ENCODE results near the gene IFT74.

The IFT74 gene

GRCh38 chr9:26955921-26956859 is at the start of gene IFT74:
TSS of gene IFT74 (plus strand) at chr9:26956412. CDS start at chr9:26961968, 5,556 bp downstream.
- peak; percentile 31 for DNase-seq

DNA sequence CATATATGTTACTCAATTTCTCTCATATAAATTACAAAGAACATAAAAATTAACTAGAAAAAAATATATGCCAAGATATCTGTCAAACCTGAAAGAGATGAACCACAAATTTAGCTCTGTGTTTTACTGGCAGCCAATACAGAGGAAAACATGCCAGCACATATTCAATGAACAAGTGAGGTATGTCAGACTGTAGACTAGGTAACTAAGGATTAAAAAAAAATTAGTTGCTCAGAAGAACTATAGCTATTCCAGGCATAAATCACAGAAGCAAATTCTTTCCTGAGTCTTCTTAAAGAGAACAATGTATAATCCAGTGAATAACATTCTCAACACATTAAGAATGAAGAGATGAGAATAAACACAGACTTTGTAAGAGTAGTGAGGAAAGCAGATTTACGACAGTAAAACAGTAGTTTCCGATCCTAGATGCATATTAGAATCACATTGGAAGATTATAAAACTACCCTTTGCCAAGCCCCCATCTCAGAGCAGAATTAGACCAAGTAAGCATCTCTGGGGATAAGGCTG is 43.0 kb upstream of the IFT74 start:
- no peak for DNase-seq

GRCh38 chr9:26919698-26920097 is 36.5 kb upstream of the IFT74 start:
- DNase-seq = no peak

GRCh38 chr9:26925609-26926008 is 30.6 kb upstream of the IFT74 start:
- no peak for DNase-seq

DNA sequence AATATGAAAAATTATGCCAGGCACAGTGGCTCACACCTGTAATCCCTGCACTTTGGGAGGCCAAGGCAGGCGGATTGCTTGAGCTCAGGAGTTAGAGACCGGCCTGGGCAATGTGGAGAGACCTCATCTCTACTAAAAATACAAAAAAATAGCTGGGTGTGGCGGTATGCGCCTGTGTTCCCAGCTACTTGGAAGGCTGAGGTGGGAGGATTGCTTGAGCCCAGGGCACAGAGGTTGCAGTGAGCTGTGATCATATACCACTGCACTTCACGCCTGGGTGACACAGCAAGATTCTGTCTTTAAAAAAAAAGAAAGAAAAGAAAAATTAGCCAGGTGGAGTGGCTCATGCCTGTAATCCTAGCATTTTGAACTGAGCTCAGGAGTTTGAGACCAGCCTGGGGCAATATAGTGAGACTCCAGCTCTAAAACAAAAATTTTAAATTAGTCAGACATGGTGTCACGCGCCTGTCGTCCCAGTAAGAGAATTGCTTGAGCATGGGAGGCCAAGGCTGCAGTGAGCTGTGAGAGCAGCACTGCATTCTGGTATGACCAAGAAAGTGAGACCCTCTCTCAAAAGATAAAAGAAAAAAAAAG is 27.2 kb upstream of the IFT74 start:
- DNase-seq = no peak

DNA sequence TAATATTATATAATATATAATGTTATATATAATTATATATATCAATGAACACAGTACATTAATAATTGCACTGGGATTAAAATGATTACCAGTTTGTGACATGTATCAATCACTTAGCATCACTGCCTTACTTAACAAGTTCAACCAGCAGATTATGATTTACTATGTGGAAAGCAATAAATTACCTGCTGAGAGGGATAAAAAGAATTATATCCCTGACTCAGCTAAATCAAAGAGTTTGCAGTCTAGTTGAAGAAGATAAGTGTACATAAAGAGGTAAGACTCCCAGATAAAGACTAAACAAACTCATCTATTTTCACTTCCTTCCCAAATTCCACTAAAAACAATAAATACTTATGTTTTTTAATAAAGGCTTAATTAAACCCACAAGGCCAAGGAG is 20.4 kb upstream of the IFT74 start:
- no peak for DNase-seq

DNA sequence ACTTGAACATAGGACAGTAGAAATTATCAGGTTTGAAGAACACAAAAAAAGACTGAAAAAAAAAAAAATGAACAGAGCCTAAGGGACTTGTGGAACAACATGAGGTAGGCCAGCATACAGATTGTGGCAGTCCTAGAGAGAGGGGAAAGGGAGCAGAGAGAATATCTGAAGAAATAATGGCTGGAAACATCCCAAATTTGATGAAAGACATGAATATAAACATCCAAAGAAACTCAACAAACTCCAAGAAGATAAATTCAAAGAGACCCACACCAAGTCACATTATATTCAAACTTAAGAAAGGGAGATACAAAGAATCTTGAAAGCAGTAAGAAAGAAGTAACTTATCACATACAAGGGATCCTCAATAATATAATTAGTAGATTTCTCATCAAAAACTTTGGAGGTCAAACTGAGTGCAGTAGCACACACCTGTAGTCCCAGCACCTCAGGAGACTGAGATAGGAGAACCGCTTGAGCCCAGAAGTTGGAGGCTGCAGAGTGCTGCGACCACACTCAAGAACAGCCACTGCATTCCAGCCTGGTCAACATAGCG is 18.3 kb upstream of the IFT74 start:
- DNase-seq = no peak

DNA sequence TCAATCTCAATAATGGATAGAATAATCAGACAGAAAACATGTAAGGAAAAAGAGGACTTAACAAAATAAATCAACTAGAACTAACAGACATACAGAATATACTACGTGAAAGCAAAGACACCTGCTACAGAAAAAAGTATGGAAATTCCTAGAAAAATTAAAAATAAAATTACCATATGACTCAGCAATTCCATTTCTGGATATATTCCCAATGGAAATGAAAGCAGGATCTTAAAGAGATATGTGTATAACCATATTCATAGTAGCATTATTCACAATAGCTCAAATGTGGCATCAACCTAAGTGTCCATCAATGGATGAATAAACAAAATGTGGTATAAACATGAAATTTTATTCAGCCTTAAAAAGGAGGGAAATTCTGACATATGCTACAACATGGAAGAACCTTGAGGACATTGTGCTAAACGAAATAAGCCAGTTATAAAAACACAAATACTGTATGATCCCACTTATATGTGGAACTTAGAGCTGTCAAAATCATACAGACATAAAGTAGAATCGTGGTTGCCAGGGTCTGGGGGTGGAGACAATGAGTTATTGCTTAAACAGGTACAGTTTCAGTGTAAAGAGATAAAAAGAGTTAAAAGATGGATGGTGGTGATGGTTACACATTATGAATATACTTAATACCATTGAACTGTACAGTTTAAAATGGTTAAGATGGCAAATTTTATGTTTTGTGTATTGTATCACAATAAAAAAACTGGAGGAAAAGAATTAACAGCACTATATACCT is 16.1 kb upstream of the IFT74 start:
- no peak for DNase-seq

DNA sequence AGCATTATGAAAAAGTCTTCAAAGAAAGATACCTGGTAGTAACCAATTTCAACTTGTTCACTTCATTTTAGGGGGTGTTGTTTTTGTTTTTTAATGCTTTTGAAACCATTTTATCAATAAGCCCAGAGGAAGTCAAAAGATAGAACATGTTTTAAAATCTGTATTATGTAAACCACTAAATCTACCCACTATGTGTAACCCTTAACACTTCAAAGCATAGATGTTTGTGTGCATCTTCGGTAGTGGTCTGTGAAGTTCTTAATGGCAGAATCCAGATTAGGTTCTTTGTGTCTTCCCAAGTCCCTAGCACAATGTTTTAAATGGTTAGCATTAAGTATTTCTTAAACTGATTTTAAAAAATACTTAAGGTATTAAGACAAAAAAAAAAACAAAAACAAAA is 15.4 kb upstream of the IFT74 start:
- no peak for DNase-seq

- DNase-seq = no peak
These were observed 10.6 kb upstream of the IFT74 start for GRCh38 chr9:26945591-26945990.

DNA sequence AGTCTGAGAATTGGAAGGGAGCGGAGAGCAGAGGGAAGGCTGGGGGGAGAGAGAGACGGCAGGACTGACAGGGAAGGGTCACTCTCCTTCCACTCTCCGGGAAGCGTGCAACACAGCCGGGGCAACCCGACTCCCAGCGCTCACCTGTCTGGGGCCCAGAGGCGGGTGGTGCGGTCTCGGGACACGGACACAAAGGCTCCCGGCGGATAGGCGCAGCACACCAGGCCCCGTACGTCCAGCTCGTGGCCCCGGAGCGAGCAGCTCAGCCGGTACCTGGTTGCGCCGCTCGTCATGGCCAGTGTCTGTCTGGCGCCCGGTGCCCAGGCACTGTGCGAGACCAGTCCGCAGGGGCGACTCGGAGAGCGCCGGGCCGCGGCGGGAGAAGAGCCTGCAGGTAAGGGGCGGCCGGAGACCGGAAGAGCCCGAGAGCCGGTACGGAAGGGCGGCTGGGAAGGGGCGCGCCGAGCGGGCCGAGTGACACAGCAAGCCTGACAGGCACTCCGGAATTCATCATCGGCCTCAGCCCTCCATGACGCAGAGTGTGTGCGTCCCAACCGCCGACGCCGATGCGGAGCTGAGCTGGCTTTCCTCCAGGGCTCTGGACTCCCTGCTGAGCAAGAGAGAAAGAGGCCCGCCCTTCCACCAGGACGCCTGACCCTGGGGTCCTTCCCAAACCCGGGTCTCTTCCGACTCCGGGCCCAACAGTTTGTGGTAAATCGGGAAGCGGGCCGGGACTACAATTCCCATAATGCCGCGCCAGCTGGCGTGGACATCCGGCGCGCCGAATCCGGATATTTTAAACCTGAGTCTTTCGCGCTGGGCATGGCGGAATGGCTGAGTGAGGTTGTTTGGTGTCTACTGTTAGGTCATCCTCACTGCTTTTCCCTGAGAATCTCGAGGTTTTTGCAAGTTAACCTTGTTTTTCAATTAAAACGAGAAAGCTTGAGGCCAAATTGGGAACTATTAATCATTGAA is 9.2 kb upstream of the IFT74 start, which contains the start of gene PLAA:
PLAA (minus strand) TSS at position 490 of the 975 bp plus-strand sequence; CDS start at position 293, 197 bp downstream.
- DNase-seq = peak; percentile 65

GRCh38 chr9:26947736-26948135 is 8.5 kb upstream of the IFT74 start:
- no peak for DNase-seq

GRCh38 chr9:26949637-26950069 is 6.6 kb upstream of the IFT74 start:
- no peak for DNase-seq

GRCh38 chr9:26950521-26950920 is 5.7 kb upstream of the IFT74 start:
- no peak for DNase-seq

DNA sequence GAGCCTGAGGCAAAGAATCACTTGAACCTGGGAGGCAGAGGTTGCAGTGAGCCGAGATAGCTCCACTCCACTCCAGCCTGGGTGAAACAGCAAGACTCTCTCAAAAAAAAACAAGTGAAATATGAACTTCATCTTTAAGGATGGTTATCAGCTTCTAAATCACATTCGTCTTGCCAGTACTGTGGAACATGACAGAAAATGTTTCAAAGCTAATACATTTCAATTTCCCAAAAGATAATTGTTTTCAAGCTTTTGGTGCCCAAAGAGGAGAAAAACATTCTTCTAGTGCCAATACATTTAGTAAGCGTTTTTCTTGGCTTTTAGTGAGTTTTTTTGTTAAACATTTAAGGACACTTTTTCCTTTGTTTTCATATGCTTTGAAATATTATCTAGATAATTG is 4.4 kb upstream of the IFT74 start:
- DNase-seq = no peak

DNA sequence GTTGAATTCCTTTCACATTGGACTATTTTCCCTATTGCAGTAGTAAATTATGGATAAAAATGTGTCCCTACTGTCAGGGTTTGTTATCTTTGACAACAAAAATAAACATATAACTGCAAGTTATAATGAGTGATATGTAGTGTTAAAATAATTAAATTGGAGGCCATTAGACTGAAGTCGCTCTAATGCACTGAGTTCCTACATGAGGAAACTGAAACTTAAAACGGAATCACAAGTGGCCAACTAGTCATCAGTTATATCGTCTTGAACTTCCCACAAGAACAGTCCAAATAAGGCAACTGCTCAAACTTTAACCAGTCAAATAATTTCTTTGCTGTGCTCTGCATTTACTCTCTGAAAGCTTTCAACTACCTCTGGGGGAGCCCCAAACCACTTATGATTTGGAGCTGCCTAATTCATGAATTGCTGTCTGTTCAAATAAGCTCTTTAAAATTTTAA is 2.1 kb upstream of the IFT74 start:
- no peak for DNase-seq

DNA sequence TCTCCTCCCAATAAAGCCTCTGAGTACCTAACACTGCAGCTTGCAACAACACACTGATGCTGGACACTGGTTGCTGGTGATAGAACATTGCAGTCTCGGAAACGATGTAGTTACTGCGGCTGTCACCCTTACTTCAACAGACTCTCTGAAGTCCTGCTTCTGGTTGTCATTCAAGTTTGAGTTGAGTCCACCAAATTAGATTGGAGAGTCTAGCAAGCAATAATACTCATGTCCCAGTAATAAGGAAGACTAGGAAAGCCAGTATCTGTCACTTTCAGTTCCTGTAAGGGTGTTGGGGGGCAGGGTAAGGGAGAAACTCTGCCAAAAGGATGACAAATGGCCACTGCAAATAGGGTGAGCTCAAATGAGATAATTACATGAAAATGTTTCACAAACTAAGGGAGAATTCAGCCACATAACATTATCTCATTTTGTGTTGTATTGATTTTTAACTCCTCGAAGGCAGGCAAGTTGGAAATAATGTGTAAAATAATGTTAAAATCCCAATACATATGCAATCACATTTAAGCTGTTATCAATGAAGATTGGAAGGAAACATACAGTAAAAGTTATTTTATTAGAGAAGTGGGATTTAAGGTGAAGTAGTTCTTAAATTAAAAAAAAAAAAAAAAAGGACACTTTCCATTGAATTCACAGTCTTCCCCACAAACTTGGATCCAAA is 849 bp upstream of the IFT74 start:
- no peak for DNase-seq

GRCh38 chr9:26956860-26957233 is 635 bp downstream of the IFT74 start:
- no peak for DNase-seq

DNA sequence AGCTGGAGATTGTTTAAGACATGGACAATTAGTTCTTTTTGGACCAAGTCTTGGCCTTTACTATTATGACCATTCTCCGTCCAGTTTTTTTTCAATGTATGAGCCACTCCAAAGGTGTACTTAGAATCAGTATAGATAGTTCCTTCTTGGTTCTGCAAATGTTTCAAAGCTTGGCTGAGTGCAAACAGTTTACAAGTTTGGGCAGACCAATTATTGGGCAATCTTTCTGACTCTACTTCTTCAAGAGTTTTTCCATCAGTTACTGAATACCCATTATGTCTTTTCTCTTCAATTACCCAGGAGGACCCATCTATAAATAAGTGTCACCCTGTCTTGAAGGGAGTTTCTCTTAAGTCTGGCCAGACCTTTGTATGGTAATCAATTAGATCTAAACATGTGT is 15.5 kb downstream of the IFT74 start:
- no peak for DNase-seq

GRCh38 chr9:26973989-26974388 is 17.8 kb downstream of the IFT74 start:
- no peak for DNase-seq

GRCh38 chr9:26974927-26975326 is 18.7 kb downstream of the IFT74 start:
- DNase-seq = no peak

Data from cortex of kidney (tissue), 1 donor.